HepG2 (cell line): Measurements from ENCODE around the gene SIRT7. TPM values are rescaled to one million over a fixed set of nuclear protein-coding genes. Genes with fewer than 3 reads are reported as not detected.

ENCODE experiments used
- DNMT3B ChIP-seq: conservative IDR thresholded peaks from 2 replicates; pipeline ENCODE4 v1.6.1; 2016; ENCODE audit warnings: missing biosample characterization, control low read depth
- KLF12 ChIP-seq: sonication (generic); formaldehyde crosslinking; IDR thresholded peaks from 2 replicates; pipeline ENCODE4 v1.4.0; 2020; ENCODE audit warnings: missing genetic modification reagents, borderline replicate concordance
- MYC ChIP-seq: sonication (generic); formaldehyde crosslinking; IDR thresholded peaks from 2 replicates; pipeline ENCODE4 v1.9.0; 2021; ENCODE audit warnings: missing genetic modification reagents, borderline replicate concordance
- TAF1 ChIP-seq: sonication (generic); formaldehyde crosslinking; IDR thresholded peaks from 2 replicates; pipeline ENCODE4 v1.4.0; 2020; ENCODE audit warnings: missing genetic modification reagents
- THAP11 ChIP-seq: IDR thresholded peaks from 2 replicates; pipeline ENCODE4 v1.6.1; 2016; ENCODE audit warnings: missing biosample characterization, missing genetic modification reagents
- XRCC5 ChIP-seq: fragments of 200-400 bp; formaldehyde crosslinking; optimal IDR thresholded peaks from 2 replicates; pipeline ENCODE3; 2017; ENCODE audit warnings: mild to moderate bottlenecking, low read length
- ZFY ChIP-seq: sonication (generic); formaldehyde crosslinking; IDR thresholded peaks from 2 replicates; pipeline ENCODE4 v1.4.0; 2020; ENCODE audit warnings: missing genetic modification reagents
- ZIK1 ChIP-seq: sonication (generic); formaldehyde crosslinking; IDR thresholded peaks from 2 replicates; pipeline ENCODE4 v1.5.0; 2020; ENCODE audit warnings: mild to moderate bottlenecking, low read depth, missing genetic modification reagents, borderline replicate concordance
- ZKSCAN1 ChIP-seq: fragments of 150-350 bp; IDR thresholded peaks from 2 replicates; pipeline ENCODE4 v1.6.1; 2014; ENCODE audit warnings: low read length
- ZNF260 ChIP-seq: sonication (generic); formaldehyde crosslinking; IDR thresholded peaks from 2 replicates; pipeline ENCODE4 v1.4.0; 2020; ENCODE audit warnings: missing genetic modification reagents, low read depth, mild to moderate bottlenecking, borderline replicate concordance
- ZNF510 ChIP-seq: sonication (generic); formaldehyde crosslinking; IDR thresholded peaks from 2 replicates; pipeline ENCODE4 v1.4.0; 2020; ENCODE audit warnings: low read depth, mild to moderate bottlenecking, missing genetic modification reagents
- ZNF781 ChIP-seq: sonication (generic); formaldehyde crosslinking; IDR thresholded peaks from 2 replicates; pipeline ENCODE4 v1.5.1; 2020; ENCODE audit warnings: borderline replicate concordance, mild to moderate bottlenecking, missing genetic modification reagents; ENCODE audit errors: not compliant biosample characterization
- polyA plus RNA-seq, 8 experiments: library from polyadenylated mRNA; depleted of rRNA in 3 of 8; stranded (reverse) in 7 of 8; unstranded in 1 of 8; fragments of >200 nt; fragmentation: Illumina TruSeq in 4 of 8; extraction: Trizol in 4 of 8; gene quantifications; 2 replicates each; pipeline versions ENCODE4 v1.2.1 to v1.2.3, GENCODE V29; 2011 to 2016; ENCODE audit warnings: low read depth in 4 of 8, missing spikeins in 1 of 8, mixed read lengths in 1 of 8; ENCODE audit not compliant: insufficient read depth in 1 of 8
- total RNA-seq, 5 experiments: library from RNA; depleted of rRNA; stranded (reverse); fragments of >200 nt; fragmentation: Illumina TruSeq; extraction: Trizol; gene quantifications; 2 replicates each; pipeline ENCODE4 v1.2.3, GENCODE V29; 2016; ENCODE audit warnings: low read depth in 1 of 5
- TF ChIP-seq, protein P1 (sequence below): sonication (generic); formaldehyde crosslinking; IDR thresholded peaks from 2 replicates; pipeline ENCODE4 v1.8.0; 2022; ENCODE audit warnings: missing genetic modification reagents, mild to moderate bottlenecking, borderline replicate concordance
- TF ChIP-seq, protein P2 (sequence below): sonication (generic); formaldehyde crosslinking; IDR thresholded peaks from 2 replicates; pipeline ENCODE4 v1.4.0; 2020; ENCODE audit warnings: mild to moderate bottlenecking, missing genetic modification reagents
- TF ChIP-seq, protein P3 (sequence below): sonication (generic); formaldehyde crosslinking; IDR thresholded peaks from 2 replicates; pipeline ENCODE4 v1.4.0; 2020; ENCODE audit warnings: missing genetic modification reagents
- TF ChIP-seq, protein P4 (sequence below): sonication (generic); formaldehyde crosslinking; IDR thresholded peaks from 2 replicates; pipeline ENCODE4 v1.4.0; 2020; ENCODE audit warnings: missing genetic modification reagents, borderline replicate concordance
- TF ChIP-seq, protein P5 (sequence below), 2 experiments: sonication (generic) in 1 of 2; formaldehyde crosslinking in 1 of 2; IDR thresholded peaks; 2 replicates each; pipeline versions ENCODE4 v1.4.0 to v1.6.1; 2018 to 2020; ENCODE audit warnings: missing genetic modification reagents in 2 of 2, borderline replicate concordance in 1 of 2, low read depth in 1 of 2, mild to moderate bottlenecking in 1 of 2, missing biosample characterization in 1 of 2
- TF ChIP-seq, protein P6 (sequence below): sonication (generic); formaldehyde crosslinking; IDR thresholded peaks from 2 replicates; pipeline ENCODE4 v1.5.0; 2020; ENCODE audit warnings: missing genetic modification reagents, mild to moderate bottlenecking, borderline replicate concordance

Gene SIRT7
- total and polyA plus RNA-seq, 2 of the 13 experiments (the other 11 are each of a cell fraction or from before 2014, with no cell fraction given) = 8.3 to 24.8 TPM

DNA sequence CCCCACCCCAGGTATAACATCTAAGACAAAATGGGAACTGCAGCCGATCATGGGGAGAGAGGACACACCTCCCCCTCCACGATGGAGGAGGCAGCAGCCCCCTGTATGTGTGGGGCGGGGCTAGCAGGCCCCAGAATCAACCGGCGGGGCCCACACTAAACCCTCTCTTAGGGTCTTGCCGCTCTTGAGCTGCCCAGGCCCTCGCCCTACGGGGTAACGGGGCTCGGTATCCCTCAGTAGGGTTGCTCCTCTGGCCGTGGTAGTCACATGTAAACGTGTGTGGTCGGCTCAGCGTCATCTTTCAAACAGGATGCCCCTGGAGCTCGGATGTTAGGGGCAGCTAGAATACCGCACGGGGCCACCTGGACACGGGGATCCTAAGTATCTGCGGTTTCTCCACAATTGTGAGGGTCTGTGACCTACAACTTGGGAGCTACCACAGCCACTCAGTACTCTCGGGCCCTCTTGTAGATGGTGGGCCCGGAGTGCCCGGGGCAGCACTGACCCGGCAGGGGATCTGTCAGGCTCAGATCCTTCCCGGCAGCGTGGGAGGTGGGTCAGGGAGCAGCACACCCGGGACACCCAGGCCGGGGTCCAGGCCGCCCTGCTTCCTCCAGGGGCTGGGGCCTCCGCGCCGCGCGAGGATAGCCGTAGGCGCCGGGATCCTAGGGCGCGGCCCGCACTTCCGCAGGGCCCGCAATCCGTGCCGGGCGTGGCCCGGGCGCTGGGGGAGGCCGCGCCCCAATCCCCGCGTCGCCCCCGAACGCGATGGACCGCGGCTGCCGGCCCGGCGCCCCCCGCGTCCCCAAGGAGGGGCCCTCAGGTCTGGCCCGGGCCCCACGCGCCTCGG lies 47.6 kb downstream of the SIRT7 start (continued):
- TF ChIP-seq, protein P1, sequence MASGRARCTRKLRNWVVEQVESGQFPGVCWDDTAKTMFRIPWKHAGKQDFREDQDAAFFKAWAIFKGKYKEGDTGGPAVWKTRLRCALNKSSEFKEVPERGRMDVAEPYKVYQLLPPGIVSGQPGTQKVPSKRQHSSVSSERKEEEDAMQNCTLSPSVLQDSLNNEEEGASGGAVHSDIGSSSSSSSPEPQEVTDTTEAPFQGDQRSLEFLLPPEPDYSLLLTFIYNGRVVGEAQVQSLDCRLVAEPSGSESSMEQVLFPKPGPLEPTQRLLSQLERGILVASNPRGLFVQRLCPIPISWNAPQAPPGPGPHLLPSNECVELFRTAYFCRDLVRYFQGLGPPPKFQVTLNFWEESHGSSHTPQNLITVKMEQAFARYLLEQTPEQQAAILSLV (CRISPR knock-in tag) = no peak
- TF ChIP-seq ZFY (CRISPR knock-in tag) (peak; percentile 58; the same call in 1 of the 2 replicates), ZNF260 (CRISPR knock-in tag) (peak; percentile 70; the same call in 1 of the 2 replicates), XRCC5 (peak; percentile 3), ZKSCAN1 (no peak), TAF1 (no peak), ZNF510 (CRISPR knock-in tag) (no peak), KLF12 (no peak; the same call in 1 of the 2 replicates), ZIK1 (CRISPR knock-in tag) (0 out of 2 replicates have a peak, but pooled peaks have one; percentile 32), ZNF781 (CRISPR knock-in tag) (peak; percentile 17), MYC (peak; percentile 57; the same call in 1 of the 2 replicates), DNMT3B (CRISPR knock-in tag) (peak; percentile 15; the same call in 1 of the 2 replicates), THAP11 (CRISPR knock-in tag) (no peak)
- TF ChIP-seq, protein P2, sequence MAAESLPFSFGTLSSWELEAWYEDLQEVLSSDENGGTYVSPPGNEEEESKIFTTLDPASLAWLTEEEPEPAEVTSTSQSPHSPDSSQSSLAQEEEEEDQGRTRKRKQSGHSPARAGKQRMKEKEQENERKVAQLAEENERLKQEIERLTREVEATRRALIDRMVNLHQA = no peak
- TF ChIP-seq, protein P3, sequence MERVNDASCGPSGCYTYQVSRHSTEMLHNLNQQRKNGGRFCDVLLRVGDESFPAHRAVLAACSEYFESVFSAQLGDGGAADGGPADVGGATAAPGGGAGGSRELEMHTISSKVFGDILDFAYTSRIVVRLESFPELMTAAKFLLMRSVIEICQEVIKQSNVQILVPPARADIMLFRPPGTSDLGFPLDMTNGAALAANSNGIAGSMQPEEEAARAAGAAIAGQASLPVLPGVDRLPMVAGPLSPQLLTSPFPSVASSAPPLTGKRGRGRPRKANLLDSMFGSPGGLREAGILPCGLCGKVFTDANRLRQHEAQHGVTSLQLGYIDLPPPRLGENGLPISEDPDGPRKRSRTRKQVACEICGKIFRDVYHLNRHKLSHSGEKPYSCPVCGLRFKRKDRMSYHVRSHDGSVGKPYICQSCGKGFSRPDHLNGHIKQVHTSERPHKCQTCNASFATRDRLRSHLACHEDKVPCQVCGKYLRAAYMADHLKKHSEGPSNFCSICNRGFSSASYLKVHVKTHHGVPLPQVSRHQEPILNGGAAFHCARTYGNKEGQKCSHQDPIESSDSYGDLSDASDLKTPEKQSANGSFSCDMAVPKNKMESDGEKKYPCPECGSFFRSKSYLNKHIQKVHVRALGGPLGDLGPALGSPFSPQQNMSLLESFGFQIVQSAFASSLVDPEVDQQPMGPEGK (CRISPR knock-in tag) = peak; percentile 64
- TF ChIP-seq, protein P4, sequence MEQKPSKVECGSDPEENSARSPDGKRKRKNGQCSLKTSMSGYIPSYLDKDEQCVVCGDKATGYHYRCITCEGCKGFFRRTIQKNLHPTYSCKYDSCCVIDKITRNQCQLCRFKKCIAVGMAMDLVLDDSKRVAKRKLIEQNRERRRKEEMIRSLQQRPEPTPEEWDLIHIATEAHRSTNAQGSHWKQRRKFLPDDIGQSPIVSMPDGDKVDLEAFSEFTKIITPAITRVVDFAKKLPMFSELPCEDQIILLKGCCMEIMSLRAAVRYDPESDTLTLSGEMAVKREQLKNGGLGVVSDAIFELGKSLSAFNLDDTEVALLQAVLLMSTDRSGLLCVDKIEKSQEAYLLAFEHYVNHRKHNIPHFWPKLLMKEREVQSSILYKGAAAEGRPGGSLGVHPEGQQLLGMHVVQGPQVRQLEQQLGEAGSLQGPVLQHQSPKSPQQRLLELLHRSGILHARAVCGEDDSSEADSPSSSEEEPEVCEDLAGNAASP (CRISPR knock-in tag) = peak; percentile 5; the same call in 1 of the 2 replicates
- TF ChIP-seq, protein P5, sequence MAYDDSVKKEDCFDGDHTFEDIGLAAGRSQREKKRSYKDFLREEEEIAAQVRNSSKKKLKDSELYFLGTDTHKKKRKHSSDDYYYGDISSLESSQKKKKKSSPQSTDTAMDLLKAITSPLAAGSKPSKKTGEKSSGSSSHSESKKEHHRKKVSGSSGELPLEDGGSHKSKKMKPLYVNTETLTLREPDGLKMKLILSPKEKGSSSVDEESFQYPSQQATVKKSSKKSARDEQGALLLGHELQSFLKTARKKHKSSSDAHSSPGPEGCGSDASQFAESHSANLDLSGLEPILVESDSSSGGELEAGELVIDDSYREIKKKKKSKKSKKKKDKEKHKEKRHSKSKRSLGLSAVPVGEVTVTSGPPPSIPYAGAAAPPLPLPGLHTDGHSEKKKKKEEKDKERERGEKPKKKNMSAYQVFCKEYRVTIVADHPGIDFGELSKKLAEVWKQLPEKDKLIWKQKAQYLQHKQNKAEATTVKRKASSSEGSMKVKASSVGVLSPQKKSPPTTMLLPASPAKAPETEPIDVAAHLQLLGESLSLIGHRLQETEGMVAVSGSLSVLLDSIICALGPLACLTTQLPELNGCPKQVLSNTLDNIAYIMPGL (CRISPR knock-in tag; IDR thresholded peaks at IDR 0.05; ENCODE audit: borderline replicate concordance in 1 of 2, low read depth in 1 of 2) = peak; percentile 12 to 20; a peak in 1 of 4 replicates
- TF ChIP-seq, protein P6, sequence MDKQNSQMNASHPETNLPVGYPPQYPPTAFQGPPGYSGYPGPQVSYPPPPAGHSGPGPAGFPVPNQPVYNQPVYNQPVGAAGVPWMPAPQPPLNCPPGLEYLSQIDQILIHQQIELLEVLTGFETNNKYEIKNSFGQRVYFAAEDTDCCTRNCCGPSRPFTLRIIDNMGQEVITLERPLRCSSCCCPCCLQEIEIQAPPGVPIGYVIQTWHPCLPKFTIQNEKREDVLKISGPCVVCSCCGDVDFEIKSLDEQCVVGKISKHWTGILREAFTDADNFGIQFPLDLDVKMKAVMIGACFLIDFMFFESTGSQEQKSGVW (CRISPR knock-in tag) = no peak
